NCI-H2227 (cell line): Measurements from ENCODE around the gene ADAMTS16.

Experiments
- DNase-seq: peaks from one replicate; lab custom pipeline; 2025; ENCODE audit not compliant: unreplicated experiment; lab: John Stamatoyannopoulos, UW

The ADAMTS16 gene

DNA sequence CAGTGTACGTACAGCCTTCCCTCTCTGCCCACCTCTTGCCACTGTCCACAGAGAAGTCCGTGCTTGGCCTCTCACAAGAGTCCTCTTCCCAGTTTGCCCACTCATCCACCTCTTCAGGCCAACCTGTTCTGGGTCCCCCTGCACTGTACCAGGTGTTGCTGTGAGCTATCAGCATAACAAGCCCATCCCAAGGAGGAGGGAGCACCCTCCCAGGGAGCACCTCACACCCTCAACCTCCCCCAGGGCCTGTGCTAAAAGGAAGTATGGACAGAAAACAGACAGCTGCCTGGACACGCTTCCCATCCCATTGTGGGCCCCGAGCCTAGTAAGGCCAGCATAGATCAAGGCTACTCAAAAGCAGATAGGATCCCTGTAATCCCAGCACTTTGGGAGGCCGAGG lies 168.2 kb downstream of the ADAMTS16 start:
- no peak for DNase-seq

DNA sequence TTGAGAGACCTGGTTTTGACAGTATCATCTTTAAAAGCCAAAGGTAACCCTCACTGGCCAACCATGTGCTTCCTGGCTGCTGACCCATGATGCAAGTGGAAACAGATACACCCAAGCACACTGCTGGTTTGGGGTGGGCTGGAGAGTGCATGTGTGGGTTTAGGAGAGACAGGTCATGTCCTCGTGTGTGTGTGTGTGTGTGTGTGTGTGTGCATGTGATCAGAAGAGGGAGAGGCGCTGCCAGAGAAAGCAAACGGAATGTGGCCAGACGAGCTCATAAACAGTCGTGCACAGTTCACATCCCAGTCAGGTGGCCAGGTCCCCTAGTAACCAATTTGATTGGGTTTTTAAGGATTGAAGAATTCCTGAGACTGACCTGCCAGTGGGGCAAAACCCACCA lies 169.5 kb downstream of the ADAMTS16 start:
- no peak for DNase-seq

DNA sequence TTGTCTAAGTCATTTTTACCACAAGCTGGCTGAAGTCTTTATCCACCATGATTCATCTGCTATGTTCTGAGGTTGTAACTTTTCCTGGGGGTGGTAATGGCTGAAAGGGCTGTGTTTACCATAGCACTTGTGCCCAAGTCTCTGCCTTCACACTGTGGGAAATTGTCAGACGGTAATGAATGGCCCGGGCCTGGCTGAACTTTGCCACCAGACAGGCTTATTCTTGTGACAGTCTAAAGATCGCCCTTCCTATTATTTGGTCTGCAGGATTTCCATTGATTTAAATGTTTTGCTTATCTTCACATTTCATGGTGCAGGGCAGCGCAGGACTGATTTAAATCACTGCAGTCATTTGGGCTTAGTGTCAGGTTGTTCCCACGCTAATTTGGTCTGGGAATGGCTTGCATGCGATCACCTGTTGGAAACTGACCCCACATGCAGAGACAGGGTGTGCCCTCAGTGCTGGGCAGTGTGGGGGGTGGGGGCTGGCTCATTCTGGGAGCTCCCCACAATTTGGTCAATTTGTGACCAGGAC lies 173.0 kb downstream of the ADAMTS16 start:
- no peak for DNase-seq

DNA sequence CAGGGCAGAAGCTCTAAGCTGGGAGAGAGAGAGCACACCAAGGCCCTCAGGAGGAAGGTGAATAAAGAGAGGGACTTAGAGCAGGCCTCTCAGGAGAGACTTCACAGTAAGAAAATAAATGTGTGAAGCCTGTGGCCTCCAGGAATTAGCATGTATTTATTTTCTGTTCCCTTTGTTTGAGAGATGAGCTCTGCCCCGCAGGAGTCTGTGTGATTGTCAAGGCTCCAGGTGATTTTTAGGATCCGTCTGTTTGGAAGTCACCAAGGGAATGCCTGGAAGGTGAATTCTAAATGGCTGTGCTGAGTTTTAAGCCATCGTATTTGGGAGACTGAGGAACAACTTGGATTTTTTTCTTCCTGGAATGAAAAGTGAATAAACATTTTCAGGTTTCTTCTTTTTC lies 174.0 kb downstream of the ADAMTS16 start:
- no peak for DNase-seq

DNA sequence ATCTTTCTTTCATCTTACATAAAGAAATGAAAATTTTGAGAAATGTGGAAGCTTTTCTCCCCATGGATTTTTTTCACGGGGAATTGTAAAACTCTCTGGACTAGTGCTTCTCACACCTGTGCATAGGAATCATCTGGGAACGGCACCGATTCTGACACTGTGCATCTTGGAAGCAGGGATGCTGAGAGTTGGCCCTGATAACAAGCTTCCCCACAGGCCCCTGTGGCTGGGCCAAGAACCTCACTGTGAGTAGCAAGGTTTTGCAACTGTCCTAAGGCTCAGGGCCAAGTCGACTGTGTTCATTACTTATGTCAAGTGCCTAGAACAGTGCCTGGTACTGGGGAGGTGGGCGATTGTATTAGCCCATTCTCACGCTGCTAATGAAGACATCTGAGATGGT lies 174.5 kb downstream of the ADAMTS16 start:
- DNase-seq = no peak

DNA sequence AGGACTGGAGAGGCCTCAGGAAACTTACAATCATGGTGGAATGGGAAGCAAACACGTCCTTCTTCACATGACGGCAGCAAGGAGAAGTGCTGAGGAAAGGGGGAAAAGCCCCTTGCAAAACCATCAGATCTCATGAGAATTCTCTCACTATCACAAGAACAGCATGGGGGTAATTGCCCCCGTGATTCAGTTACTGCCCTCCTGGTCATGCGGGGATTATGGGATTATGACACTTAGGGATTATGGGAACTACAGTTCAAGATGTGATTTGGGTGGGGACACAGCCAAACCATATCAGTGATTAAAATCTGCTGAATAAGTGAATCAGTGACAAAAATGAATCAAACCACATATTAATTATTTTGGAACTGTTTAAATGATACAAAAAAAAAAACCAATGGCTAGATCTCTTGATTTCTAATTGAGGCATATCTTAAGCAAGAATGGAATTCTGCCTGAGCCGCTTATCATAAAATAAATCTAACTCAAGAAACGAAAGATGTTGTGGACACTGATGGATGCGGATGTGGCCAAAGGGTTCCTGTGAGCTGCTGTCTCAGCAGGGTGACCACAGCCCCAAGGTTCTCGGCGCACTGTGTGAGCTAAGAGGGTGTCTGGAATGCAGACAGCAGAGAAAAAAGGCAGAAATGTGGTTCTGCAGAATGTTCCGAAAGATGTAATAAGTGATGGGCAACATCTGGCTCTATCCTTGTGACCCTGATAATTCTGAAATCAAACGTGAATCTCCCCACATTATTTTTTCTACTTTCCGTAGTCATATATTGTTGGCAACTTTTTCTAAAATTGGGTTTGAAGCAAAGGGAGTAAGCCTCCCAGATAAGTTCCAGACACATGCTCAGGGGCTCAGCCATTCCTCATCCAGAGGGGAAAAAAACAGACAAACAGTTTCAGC lies 175.2 kb downstream of the ADAMTS16 start:
- no peak for DNase-seq

DNA sequence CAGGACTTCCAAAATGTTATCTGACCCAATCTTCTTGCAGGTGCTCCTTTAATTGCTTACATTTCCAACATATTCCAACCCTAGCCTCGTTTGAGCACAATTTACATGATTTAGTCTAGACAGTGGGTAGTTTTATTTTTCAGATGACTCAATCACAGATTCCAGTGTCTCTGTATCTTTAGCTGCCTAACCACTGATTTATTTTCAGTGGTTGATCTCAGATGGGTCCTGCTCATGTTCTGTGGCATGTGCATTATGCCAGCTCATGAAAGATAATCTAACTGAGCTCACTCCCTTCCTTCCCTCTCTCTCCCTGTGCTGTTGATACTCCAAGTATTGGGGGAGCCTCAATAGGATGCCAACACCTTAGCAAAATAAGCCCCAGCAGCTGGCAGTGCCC lies 176.2 kb downstream of the ADAMTS16 start:
- DNase-seq = no peak

DNA sequence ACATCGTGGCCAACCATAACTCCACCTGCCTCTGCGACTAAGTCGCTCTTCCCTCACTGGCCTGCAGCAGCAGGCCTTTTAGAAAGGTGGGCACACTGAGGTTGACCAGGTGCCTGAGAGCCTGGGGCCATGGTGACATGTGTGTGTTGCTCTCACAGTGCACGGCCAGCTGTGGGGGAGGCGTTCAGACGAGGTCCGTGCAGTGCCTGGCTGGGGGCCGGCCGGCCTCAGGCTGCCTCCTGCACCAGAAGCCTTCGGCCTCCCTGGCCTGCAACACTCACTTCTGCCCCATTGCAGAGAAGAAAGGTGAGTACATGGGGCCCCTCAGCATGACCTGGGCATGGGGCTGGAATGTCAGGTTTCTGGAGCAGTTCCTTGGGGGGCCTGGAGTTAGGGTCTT lies 177.8 kb downstream of the ADAMTS16 start:
- DNase-seq = no peak

DNA sequence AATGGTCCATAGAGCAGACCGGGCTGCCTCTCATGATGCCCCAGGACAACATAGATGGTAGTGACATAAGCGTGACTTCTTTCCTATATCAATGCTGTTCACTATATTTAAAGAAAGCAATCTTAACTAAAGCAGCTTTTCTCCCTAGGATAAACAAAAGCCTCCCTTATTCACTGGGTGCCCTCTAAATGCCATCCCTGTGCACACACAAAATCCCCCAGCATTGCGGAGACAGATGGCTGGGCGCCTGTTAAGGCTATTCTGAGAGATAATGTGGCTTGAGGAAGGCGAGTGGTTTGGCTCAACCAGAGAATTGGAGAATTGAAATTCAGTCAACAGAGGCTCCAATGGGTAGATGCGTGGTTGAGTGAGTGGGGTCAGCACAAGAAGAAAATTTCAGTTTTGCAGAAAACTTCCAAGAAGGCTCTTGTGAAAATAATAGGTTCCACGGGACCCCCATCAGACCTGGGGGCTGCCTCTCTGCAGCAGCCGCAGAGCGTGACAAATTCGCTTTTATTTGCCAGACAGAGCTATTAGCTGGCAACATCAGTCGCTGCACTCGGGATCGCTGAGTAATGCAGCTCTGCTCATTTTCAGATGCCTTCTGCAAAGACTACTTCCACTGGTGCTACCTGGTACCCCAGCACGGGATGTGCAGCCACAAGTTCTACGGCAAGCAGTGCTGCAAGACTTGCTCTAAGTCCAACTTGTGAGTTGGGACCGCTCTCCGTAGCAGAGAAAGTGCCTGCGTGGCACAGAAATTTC lies 178.5 kb downstream of the ADAMTS16 start:
- DNase-seq = no peak

DNA sequence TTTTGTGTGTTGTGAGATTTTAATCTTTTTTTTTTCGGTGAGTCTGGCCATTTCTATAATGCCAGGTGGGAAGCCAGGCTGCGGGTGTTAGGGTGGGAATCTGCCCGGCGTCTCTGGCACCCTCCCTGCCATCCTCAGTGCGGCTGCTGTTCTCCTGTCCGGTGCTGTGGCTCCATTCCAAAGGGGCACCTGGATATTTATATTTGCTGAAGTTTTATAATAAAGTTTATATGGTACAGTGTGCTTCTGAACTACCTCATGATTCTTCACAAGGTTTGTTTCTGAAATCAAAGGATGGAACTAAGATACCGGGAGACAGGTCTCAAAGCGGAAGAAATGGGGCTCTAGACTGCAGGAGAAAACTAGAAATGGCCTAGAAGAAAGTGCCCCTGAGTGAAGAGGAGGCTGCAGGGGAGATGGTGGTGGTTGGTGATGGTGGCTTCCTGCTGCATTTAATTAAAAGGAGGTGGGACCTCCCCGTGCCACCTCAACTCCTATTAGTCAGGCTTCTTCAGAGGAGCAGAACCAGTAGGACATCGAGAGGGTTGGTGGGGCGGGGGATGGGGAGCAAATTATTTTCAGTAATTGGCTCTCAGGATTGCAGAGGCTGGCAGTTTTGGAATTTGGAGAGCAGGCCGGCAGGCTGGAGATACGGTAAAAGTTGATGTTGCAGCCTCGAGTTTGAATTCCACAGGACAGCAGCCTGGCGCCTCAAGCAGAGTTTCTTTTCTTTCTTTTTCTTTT lies 180.1 kb downstream of the ADAMTS16 start:
- DNase-seq = no peak

DNA sequence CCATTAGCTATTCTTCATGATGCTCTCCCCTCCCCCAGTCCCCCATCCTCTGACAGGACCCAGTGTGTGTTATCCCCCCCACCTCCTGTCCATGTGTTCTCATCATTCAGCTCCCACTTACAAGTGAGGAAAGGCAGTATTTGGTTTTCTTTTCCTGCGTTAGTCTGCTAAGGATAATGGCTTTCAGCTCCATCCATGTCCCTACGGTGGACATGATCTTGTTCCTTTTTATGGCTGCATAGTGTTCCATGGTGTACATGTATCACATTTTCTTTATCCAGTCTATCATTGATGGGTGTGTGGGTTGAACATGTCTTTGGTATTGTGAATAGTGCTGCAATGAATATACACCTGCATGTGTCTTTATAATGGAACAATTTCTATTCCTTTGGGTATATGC lies 181.0 kb downstream of the ADAMTS16 start:
- DNase-seq = no peak

DNA sequence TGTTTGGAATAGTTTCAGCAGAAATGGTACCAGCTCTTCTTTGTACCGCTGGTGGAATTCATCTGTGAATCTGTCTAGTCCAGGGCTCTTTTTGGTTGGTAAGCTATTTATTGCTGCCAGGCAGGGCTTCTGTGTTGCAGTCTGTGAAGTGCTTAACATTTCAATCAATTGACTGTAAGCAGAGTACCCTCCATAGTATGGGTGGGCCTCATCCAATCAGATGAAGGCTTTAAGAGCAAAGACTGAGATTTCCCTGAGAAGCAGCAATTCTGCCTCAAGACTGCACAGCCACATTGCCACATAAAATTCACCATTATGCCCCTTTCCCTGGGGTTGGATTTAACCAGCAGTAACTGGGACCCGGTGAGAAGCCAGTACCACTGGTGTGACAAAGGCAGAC lies 183.4 kb downstream of the ADAMTS16 start:
- no peak for DNase-seq

DNA sequence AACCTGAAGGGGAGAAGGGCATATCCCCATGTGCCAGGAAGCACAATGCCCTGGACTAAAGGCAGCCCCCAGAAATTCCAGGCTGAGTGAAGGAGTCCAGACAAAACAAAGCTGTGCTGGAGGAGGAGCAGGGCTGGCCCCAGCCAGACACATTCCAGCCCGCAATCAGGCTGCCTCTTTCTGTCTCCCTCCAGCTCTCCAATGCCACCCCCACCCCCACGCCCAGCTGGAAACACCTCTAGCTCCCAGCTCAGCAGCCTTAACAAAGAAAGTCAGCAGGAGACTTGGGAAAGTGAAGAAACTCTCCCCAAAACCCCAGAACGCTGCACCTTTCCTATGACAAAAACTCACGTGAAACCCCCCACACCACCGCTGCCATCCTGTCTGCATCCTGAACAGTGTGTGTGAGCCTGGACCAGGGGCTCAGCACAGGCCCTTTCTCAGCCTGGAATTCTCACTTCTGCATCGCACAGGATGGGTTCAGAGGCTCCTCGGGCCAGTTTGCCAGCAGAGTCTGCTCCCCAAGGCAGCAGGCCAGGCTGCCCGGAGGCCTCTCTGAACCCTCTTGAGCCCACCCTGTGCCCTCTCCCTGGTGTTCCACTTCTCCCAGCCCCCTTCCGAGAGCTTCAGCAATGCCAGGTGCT lies 186.1 kb downstream of the ADAMTS16 start:
- no peak for DNase-seq

DNA sequence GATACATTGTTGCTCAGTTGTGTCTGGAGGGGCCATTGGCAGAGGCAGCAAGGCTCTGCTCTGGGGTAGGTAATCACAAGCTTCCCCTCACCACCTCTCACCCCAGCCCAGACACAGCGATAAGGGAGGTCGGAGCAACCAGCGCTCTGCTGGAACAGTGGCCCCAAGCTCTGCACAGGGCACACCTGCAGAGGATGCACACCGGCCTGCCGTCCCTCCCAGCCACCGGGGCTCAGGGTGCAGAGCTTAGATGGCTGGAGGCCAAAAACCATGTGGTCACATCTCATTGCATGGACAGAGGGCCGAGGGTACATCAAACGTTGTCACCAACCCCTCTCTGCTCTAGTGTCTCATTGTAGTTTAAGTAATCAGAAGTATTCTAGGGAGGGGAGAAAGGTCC lies 187.0 kb downstream of the ADAMTS16 start:
- no peak for DNase-seq

DNA sequence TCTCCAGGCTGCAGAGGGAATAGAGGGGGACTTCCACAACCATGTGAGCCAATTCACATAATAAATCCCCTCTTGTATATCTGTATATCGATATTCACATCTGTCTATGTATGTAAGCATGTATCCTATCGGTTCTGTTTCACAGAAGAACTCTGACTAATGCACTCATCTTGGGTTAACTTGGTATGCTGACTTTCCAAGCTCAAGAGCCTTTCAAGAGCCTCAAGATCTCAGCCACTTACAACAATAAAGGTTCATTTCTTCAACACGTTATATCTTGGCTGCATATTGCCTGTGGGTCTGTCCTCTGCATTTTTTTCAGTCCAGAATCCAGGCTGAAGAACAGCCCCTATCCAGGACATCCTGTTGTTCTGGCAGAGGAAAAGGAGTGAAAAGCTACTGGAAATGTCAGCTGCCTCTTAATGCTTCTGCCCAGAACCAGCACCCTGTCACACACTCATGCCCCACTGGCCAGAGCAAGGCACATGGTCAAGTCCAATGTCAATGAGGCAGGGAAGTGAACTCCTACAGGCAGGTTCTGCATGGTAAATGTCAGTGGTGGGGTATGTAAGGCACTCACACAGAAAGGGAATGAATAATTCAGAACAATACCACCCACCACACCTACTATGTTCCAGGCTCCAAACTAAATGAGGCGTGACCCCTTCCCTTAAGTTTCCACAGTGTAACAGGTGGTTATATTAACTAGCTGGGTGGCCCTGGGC lies 190.8 kb downstream of the ADAMTS16 start:
- no peak for DNase-seq

DNA sequence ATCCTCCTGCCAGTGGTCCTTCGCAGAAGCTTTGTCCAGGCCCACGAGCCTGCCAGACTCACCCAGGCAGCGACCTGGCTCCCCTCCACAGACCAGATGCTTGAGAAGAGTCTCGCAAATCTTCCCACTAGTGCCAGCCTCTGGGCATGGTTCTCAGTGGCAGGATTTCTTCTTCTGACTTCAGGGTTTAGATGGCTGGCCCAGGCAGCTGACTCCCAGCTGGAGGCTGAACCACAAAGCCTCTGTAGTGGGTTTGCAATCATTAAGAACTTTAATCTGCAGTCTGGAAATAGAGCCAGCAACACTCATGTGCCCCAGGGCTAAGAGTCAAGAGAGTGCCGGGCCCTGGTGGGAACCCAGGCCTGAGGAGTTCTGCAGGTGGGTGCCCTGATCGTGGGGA lies 191.7 kb downstream of the ADAMTS16 start:
- no peak for DNase-seq

DNA sequence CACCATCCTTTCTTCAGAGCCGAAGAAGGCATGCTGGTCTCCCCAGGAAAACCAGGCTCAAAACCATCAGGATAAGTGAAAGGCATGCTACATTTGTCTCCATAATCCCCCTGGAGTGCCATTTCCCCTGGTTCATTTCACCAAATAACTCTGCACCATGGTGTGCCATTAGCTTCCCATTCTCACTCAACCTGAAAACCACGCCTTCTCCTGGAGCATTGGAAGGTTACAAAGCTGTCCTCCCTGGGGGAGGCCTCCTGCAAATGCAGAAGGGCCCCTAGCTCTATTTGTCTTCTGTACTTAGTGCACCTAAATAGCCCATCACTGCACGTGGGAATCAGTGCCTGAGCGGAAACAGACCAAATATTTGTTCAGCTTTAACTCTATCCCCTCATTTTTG lies 192.2 kb downstream of the ADAMTS16 start:
- DNase-seq = no peak

DNA sequence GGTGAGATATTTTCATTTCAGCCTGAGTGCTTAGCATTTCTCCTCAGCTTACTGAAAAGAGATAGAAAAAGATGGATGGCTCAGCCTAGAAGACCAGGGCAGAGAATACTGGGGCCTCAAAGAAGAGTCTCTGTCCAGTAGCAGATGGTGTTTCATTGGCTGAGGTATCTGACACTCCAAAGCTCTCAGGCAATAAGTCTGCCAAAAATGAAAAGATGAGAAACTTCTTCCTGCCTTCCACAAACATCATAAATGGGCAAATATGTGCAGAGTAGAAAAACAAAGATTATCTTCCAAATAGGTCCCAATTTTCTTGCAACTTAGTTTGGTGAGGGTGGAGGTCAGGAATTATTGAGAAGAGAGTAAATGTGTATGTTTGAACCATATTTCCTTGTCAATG lies 195.0 kb downstream of the ADAMTS16 start:
- no peak for DNase-seq

DNA sequence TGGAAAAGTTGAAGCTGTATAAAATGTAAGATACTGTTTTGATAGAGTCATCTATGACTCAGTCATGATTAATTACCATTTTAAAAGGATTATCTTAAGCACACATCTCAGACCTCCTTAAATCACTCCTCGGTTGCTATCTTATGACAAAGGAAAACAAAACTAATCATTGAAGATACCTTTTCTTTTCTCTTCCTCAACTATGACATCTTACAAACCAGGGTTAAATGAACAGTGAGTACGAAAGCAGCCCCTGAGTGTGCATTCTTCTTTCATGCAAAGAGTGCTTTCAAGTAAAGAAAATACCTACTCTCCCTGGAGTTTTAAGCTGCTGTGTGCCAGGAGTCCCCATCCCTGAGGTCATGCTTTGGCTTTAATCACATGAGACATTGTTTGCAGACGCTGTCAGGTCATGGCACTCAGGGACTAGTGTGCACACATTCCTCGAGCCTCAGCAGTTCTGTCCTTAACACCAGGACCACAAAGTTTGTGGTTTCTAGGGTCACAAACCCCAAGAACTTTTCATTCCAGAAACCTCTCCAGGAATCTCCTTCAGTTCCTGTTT lies 195.7 kb downstream of the ADAMTS16 start:
- no peak for DNase-seq

DNA sequence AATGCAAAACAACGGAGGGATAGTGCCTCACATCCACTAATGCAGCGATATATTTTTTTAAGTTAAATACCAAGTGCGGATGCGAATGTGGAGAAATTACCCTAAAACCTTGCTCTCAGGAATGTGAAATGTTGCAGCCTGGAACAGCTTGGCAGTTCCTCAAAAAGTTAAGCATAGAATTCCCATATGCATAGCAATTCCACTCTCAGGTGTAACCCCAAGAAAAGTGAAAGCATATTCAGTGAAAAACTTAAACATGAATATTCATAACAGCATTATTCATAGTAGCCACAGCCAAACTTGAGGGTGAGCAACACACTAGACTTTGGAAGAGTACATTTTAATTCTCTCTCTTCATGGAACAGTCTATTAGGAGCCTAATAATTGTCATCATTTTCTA lies 199.1 kb downstream of the ADAMTS16 start:
- DNase-seq = no peak
